Fibroblast of lung (primary cell): Measurements from ENCODE around the gene RALA.

Experiments used
- EZH2 ChIP-seq: IDR thresholded peaks from 2 replicates; pipeline ENCODE4 v1.5.1; 2012; ENCODE audit warnings: low read length, control low read depth, mild to moderate bottlenecking; ENCODE audit errors: missing control alignments
- TF ChIP-seq, protein P1 (sequence below), 2 donors: IDR thresholded peaks in 1 of 2; conservative IDR thresholded peaks in 1 of 2; 1 replicate in 1 of 2; 2 replicates in 1 of 2; pipeline ENCODE4 v1.5.1; 2011 to 2012; ENCODE audit warnings: low read length in 2 of 2, control low read depth in 1 of 2, inconsistent platforms in 1 of 2, low read depth in 1 of 2, mild to moderate bottlenecking in 1 of 2

DNA sequence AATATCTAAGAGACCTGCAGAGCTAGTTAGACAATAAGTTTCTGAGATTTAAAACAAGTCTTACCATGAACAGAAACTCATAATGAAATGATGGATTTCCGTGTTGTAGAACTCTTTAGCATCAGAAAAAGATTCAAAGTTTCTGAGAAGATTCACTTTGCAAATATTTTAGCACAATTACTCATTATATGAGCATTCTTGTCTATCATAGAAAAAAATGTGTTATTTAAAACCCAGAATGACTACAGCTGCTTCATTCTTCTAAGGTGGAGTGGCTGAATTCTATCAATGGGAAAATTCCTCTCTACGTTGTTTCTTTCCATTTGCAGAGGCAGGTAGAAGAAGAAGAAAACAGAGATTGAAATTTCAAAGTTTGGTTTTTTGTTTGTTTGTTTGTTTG is 21.0 kb upstream of the RALA start:
- TF ChIP-seq, protein P1, sequence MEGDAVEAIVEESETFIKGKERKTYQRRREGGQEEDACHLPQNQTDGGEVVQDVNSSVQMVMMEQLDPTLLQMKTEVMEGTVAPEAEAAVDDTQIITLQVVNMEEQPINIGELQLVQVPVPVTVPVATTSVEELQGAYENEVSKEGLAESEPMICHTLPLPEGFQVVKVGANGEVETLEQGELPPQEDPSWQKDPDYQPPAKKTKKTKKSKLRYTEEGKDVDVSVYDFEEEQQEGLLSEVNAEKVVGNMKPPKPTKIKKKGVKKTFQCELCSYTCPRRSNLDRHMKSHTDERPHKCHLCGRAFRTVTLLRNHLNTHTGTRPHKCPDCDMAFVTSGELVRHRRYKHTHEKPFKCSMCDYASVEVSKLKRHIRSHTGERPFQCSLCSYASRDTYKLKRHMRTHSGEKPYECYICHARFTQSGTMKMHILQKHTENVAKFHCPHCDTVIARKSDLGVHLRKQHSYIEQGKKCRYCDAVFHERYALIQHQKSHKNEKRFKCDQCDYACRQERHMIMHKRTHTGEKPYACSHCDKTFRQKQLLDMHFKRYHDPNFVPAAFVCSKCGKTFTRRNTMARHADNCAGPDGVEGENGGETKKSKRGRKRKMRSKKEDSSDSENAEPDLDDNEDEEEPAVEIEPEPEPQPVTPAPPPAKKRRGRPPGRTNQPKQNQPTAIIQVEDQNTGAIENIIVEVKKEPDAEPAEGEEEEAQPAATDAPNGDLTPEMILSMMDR (conservative IDR thresholded peaks at IDR 0.05 in 1 of 2, IDR thresholded peaks at IDR 0.05 in 1 of 2; ENCODE audit: low read depth in 1 of 2, low read length in 2 of 2): no peak
- TF ChIP-seq EZH2: no peak
